ENCODE data around the gene GRID2IP. TPM values are rescaled to one million over a fixed set of nuclear protein-coding genes. Genes with fewer than 3 reads are reported as not detected.

GRID2IP gene
- total and polyA plus RNA-seq, 10 of the 15 experiments (the other 5 are each of a cell fraction or from before 2014, with no cell fraction given): not detected

DNA sequence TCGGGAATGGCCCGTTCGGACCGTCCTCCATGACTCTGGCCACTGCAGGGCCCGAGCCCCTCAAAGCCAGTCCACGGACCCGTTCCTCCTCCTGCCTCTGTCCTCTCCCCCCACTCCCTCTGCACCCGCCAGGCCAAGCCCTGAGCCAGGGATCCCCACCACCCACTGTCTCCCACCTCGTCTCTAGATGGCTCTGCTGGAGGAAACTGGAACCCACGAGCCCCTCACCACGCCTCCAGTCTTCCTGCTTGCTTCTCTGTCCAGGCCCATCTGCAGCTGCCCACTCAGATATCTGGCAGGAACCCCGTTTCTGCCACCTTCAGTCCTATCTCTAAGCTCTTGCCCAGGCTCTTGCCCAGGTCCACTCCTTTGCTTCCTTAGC lies 24.3 kb downstream of the GRID2IP start:
- H3K27ac ChIP-seq (ENCODE audit: control insufficient read depth, insufficient read depth): no peak overlapping the region
- intact Hi-C loops (cut with micrococcal nuclease; ENCODE audit: unreplicated experiment) (no loop called here), in situ Hi-C loops (cut with MboI) (no loop called here)
- no peak overlapping the region for H3K9ac ChIP-seq (ENCODE audit: control insufficient read depth, insufficient read depth, low read length)
- H2AFZ ChIP-seq (ENCODE audit: control insufficient read depth, low read depth, low read length): peak overlapping the region; percentile 55; the same call in 1 of the 2 replicates
- FAIRE-seq (no peak), ATAC-seq (no peak), DNase-seq (ENCODE audit: low read depth, low spot score) (no peak)
- H3K4me1 ChIP-seq (ENCODE audit: control insufficient read depth, insufficient read depth, low read length): no peaks in the 10 kb centered on the region
- ChIA-PET POLR2A (no interaction called here), RAD21 (ENCODE audit: unreplicated experiment) (no interaction called here), SMC1A (ENCODE audit: uncharacterized antibody, unreplicated experiment) (interaction anchor here (1.7 kb wide), 1 partner anchor 48 kb away, joined by 5 read pairs; no protein-coding TSS in a partner anchor), CTCF (interaction anchor here (1.5 to 2.7 kb wide), 3 partner anchors 12 to 670 kb away, joined by 5 to 12 read pairs (median 11); no protein-coding TSS in a partner anchor)
- TF ChIP-seq ETV6 (conservative IDR thresholded peaks at IDR 0.05 in 1 of 2, IDR thresholded peaks at IDR 0.05 in 1 of 2; ENCODE audit: borderline replicate concordance in 1 of 2, low read depth in 1 of 2) (no peak), IKZF2 (IDR thresholded peaks at IDR 0.05) (no peak), CREB1 (IDR thresholded peaks at IDR 0.05; ENCODE audit: low read depth) (no peak), ZNF207 (IDR thresholded peaks at IDR 0.05; ENCODE audit: borderline replicate concordance) (no peak), CHD4 (IDR thresholded peaks at IDR 0.05) (no peak), IRF4 (IDR thresholded peaks at IDR 0.05; ENCODE audit: low read depth, low read length) (no peak)
- H3K36me3 ChIP-seq (ENCODE audit: control insufficient read depth in 2 of 2, insufficient read depth in 2 of 2, low read length in 1 of 2): no peaks in the 10 kb centered on the region
- no peaks in the 10 kb centered on the region for H3K9me3 ChIP-seq (replicated peaks; ENCODE audit: control insufficient read depth, insufficient read depth, low read length)
- BruUV-seq (replicated peaks): no TSS peak
- H3K79me2 ChIP-seq (ENCODE audit: control insufficient read depth, insufficient read depth, low read length): no peaks in the 10 kb centered on the region
- no peaks in the 10 kb centered on the region for H4K20me1 ChIP-seq (ENCODE audit: control insufficient read depth, insufficient read depth)
- no peak overlapping the region for H3K4me3 ChIP-seq
- 45% methylated on average over 12 of the region's 12 CpGs for WGBS (ENCODE audit: insufficient coverage, insufficient replicate concordance, low lambda C conversion rate, missing lambda C conversion rate)
- H3K27me3 ChIP-seq (replicated peaks in 1 of 2; ENCODE audit: control insufficient read depth in 2 of 2, insufficient read depth in 2 of 2, low read length in 1 of 2): peaks cover 0 to 3% of the 10 kb centered on the region in 2 experiments; a peak in 3 of 4 replicates
- H3K4me2 ChIP-seq (ENCODE audit: control insufficient read depth, insufficient read depth): peak overlapping the region; percentile 64

Data from GM12878 (cell line).